ENCODE results near the gene MVB12B.

Gene MVB12B

DNA sequence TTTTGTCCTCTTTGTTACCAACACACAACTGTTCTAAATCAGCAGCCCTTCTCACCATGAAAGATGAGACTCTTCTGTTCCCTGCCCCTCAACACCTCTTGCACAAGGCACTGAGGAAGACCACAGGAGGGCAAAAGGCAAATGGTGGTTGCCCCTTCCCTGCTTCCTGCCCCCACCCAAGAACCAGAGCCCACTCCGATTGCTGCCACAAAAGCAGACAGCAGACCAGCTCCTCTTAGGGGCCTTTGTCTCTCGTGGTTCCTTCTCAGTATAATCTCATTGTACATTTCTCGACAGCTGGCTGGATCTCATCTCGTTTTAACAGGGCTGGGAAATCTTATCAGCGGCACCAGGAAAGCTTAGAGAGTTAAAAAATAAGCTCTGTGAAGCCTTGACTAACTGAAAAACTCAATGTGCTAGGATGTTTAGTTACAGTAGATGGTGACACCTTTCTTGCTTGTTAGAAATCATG is 1.1 kb downstream of the MVB12B start:
- peak overlapping the region; percentile 84 for H3K27ac ChIP-seq
- TF ChIP-seq, protein P1, sequence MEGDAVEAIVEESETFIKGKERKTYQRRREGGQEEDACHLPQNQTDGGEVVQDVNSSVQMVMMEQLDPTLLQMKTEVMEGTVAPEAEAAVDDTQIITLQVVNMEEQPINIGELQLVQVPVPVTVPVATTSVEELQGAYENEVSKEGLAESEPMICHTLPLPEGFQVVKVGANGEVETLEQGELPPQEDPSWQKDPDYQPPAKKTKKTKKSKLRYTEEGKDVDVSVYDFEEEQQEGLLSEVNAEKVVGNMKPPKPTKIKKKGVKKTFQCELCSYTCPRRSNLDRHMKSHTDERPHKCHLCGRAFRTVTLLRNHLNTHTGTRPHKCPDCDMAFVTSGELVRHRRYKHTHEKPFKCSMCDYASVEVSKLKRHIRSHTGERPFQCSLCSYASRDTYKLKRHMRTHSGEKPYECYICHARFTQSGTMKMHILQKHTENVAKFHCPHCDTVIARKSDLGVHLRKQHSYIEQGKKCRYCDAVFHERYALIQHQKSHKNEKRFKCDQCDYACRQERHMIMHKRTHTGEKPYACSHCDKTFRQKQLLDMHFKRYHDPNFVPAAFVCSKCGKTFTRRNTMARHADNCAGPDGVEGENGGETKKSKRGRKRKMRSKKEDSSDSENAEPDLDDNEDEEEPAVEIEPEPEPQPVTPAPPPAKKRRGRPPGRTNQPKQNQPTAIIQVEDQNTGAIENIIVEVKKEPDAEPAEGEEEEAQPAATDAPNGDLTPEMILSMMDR (conservative IDR thresholded peaks at IDR 0.05), result no peak

DNA sequence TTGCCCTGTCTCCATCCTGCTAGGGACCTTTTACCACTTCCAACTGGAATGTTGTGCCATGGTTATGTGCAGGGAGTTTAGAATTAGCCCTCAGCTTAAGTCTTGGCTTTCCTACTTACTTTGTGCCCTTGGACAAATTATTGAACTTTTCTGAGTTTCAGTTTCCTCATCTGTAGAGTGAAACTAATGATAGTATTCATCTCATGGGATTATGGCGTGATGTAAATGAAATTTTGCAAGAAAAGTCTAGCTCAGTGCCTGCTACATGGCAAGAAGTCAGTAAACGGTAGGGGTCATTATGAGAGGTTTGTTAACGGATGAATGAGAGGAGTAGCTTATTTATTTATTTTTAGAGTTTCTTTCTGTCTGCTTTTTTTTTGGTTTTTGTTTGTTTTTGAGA is 1.8 kb downstream of the MVB12B start:
- TF ChIP-seq, protein P1 (conservative IDR thresholded peaks at IDR 0.05), result no peak
- H3K27ac ChIP-seq, result no peak overlapping the region

DNA sequence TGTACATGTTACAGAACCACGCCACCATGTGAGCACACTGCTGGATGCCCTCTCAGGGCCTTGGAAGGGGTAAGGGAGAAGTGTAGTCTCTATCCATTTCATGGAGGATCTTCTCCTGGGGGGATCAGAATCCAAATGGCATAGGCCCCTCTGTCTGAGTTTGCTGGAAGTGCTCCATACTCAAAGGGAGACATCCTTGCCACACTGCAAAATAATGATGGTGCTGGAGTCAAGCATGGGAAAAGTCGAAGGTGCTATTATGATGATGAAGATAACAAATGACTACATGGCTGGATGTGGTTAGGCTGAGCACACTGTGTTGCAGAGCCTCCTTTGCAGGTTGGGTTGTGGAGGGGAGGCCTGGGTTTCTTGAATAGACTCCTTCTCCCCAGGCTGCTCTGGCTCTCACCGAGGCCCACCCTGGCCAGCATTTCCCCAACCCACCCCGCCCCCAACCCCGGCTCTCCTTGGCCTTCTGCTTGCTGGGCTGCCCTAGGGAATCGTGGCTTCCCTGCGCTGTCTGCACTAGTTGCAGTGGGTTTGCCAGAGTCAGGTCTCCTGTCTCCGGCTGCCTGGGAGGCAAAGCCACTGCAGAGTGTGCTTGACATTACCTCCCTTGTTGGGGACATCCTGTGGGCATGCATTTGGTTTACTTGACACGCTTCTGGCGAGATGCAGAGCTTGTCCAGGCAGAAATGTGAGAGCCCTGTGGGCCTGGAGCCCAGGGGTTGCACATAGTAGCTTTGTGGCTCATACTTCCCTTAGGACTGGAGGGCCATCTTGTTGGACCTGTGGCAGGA is 3.0 kb downstream of the MVB12B start:
- TF ChIP-seq, protein P1 (conservative IDR thresholded peaks at IDR 0.05), result no peak
- no peak overlapping the region for H3K27ac ChIP-seq

DNA sequence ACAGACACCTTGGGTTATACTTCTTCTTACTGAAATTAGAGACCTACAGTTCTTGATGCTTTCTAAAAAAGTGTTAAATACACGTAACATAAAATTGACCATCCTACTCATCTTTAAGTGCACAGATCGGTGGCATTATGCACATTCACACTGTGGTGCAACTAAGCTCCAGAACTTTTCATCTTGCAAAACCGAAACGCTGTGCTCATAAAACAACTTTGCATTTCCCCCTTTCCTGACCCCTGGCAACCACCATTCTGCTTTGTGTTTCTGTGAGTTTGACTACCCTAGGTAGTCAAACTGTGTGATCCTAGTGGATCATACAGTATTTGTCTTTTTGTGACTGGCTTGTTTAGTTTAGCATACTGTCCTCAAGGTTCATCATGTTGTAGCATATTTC is 3.9 kb downstream of the MVB12B start:
- H3K27ac ChIP-seq, result no peak overlapping the region
- TF ChIP-seq, protein P1 (conservative IDR thresholded peaks at IDR 0.05), result no peak

DNA sequence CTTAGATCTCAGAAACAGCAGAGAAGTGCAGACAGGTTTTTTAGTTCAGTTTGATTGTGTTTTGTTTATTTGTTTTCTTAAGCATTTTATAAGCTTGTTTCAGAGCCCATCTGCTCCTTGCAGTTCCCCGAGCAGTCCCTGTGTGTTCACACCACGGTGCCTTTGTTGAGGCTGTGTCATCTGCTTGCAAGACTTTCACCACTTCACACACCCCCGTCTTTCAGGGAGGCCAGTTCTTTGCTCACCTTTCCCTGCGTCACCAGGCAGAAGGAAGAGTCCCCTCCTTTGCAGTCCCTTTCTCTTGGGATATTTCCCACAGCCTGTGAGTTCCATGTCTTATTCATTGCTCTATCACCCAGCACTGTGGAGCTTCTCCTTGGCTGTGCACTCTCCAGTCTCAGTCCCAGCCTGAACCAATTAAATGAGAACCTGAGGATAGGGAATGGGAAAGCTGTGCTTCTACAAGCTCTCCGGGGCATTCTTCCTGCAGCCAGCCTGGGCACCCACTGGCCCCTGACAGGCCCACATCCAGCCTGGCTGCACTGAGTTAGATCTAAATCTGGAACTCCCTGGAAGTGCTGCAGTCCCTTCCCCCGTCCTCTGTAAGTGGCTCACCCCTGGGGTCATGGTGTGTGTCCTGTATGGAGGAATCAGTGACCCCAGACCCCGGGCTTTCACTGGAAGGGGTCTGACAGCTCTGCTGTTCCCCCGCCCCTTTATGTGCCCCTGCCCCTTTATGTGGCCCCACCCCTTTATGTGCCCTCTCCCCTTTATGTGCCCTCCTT is 5.5 kb downstream of the MVB12B start:
- TF ChIP-seq, protein P1 (conservative IDR thresholded peaks at IDR 0.05), result no peak
- no peak overlapping the region for H3K27ac ChIP-seq

DNA sequence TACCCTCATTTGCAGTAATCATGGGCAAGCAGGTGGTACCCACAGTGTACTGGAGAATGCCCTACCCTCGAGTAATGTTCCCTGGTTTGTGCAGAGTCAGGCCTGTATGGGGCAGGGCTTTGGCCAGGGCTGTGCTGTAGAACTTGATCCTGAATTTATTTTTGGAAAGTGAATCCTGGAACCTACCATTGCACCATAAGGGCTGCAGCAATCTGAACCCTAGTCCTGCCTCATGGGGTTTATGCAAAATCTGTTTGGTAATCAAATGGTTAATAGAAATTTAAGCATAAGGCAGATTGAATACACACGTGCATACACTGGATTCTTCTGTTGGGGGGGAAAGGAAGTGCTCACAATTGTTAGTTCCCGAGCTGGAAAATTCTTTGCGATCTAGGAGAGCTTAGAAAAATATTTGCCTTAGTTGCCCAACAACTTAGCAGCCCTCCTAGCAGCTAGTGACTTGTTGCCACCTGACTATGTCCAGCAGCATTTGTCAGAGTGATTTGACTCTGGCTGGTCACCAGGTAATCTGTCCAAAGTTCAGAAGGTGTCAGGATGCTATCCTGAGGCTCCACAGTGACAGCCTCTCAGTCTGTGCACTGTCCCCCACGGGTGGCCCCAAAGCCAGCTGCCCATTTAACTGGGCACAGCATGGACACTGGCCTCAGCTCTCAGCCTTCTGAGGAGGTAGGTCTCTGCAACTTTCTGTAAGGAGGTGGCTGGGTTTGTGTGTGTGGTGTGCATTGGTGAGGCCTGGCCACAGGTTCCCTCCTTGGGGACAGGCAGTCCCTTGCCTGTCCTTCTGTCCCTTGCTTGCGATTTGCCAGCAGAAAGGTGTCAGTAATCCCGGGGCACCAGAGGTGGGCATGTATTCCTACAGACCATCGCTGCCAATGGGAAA is 8.3 kb downstream of the MVB12B start:
- TF ChIP-seq, protein P1 (conservative IDR thresholded peaks at IDR 0.05), result no peak
- H3K27ac ChIP-seq, result no peak overlapping the region
